Measurements from ENCODE around the gene RMDN3. TPM values are rescaled to one million over a fixed set of nuclear protein-coding genes. Genes with fewer than 3 reads are reported as not detected.

Gene RMDN3
- polyA plus RNA-seq, 2 donors, result 18.0 to 21.6 TPM

GRCh38 chr15:40743485-40743901, 11.6 kb downstream of the RMDN3 start:
- peaks cover 23 to 36% of the 10 kb centered on the region in 2 donors for H3K36me3 ChIP-seq (ENCODE audit: control insufficient read depth in 2 of 2, insufficient read depth in 2 of 2, low read length in 1 of 2)
- H3K4me3 ChIP-seq (ENCODE audit: low read depth in 1 of 2, low read length in 2 of 2), result no peak overlapping the region
- no peak overlapping the region for H3K27ac ChIP-seq (ENCODE audit: low read depth in 2 of 2, low read length in 1 of 2)
- no peaks in the 10 kb centered on the region for H3K9me3 ChIP-seq (ENCODE audit: control insufficient read depth in 2 of 2, insufficient read depth in 1 of 2, low read depth in 1 of 2, low read length in 1 of 2)
- WGBS, 2 donors, result 80 to 83% methylated on average over 2 of the region's 2 CpGs
- H3K4me1 ChIP-seq (ENCODE audit: control insufficient read depth in 2 of 2, insufficient read depth in 2 of 2, low read length in 1 of 2), result no peaks in the 10 kb centered on the region
- no peaks in the 10 kb centered on the region for H3K27me3 ChIP-seq (ENCODE audit: control insufficient read depth in 1 of 2, insufficient read depth in 2 of 2, low read length in 2 of 2)

GRCh38 chr15:40739854-40740253, 15.2 kb downstream of the RMDN3 start:
- H3K36me3 ChIP-seq (ENCODE audit: control insufficient read depth in 2 of 2, insufficient read depth in 2 of 2, low read length in 1 of 2), result peaks cover 21 to 34% of the 10 kb centered on the region in 2 donors
- H3K27ac ChIP-seq (ENCODE audit: low read depth in 2 of 2, low read length in 1 of 2), result no peak overlapping the region
- no peaks in the 10 kb centered on the region for H3K27me3 ChIP-seq (ENCODE audit: control insufficient read depth in 1 of 2, insufficient read depth in 2 of 2, low read length in 2 of 2)
- 93 to 96% methylated on average over 2 of the region's 2 CpGs for WGBS, 2 donors
- H3K9me3 ChIP-seq (ENCODE audit: control insufficient read depth in 2 of 2, insufficient read depth in 1 of 2, low read depth in 1 of 2, low read length in 1 of 2), result no peaks in the 10 kb centered on the region
- H3K4me1 ChIP-seq (ENCODE audit: control insufficient read depth in 2 of 2, insufficient read depth in 2 of 2, low read length in 1 of 2), result no peaks in the 10 kb centered on the region
- H3K4me3 ChIP-seq (ENCODE audit: low read depth in 1 of 2, low read length in 2 of 2), result no peak overlapping the region

GRCh38 chr15:40739047-40739446, 16.0 kb downstream of the RMDN3 start:
- Histone ChIP-seq H3K9me3 (ENCODE audit: control insufficient read depth in 2 of 2, insufficient read depth in 1 of 2, low read depth in 1 of 2, low read length in 1 of 2) (no peaks in the 10 kb centered on the region), H3K4me3 (ENCODE audit: low read depth in 1 of 2, low read length in 2 of 2) (no peak overlapping the region), H3K27me3 (ENCODE audit: control insufficient read depth in 1 of 2, insufficient read depth in 2 of 2, low read length in 2 of 2) (no peaks in the 10 kb centered on the region), H3K36me3 (ENCODE audit: control insufficient read depth in 2 of 2, insufficient read depth in 2 of 2, low read length in 1 of 2) (peaks cover 20 to 30% of the 10 kb centered on the region in 2 donors), H3K4me1 (ENCODE audit: control insufficient read depth in 2 of 2, insufficient read depth in 2 of 2, low read length in 1 of 2) (no peaks in the 10 kb centered on the region), H3K27ac (ENCODE audit: low read depth in 2 of 2, low read length in 1 of 2) (no peak overlapping the region)
- 64 to 67% methylated on average over 2 of the region's 2 CpGs for WGBS, 2 donors

- 78 to 88% methylated on average over 3 of the region's 3 CpGs for WGBS, 2 donors
Observed at GRCh38 chr15:40737048-40737447, 18.0 kb downstream of the RMDN3 start.

DNA sequence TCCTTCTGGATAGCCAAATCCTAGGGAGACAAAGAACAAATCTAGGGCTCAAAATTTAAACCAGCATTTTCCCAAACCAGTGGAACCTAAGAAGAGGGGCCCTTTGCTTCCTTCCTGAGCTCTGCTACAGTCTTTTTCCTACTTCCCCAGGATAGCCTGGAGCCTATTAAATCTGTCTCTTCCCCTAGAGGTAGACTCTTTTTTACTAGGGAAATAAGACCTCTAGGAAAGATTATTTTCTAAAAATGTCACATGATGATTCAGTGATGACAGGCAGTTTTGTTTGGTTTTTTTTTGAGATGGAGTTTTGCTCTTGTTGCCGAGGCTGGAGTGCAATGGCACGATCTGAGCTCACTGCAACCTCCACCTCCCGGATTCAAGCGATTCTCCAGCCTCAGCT, 18.5 kb downstream of the RMDN3 start:
- H3K9me3 ChIP-seq (ENCODE audit: control insufficient read depth in 2 of 2, insufficient read depth in 1 of 2, low read depth in 1 of 2, low read length in 1 of 2), result no peaks in the 10 kb centered on the region
- no peak overlapping the region for H3K27ac ChIP-seq (ENCODE audit: low read depth in 2 of 2, low read length in 1 of 2)
- no peaks in the 10 kb centered on the region for H3K4me1 ChIP-seq (ENCODE audit: control insufficient read depth in 2 of 2, insufficient read depth in 2 of 2, low read length in 1 of 2)
- H3K36me3 ChIP-seq (ENCODE audit: control insufficient read depth in 2 of 2, insufficient read depth in 2 of 2, low read length in 1 of 2), result peaks cover 13 to 23% of the 10 kb centered on the region in 2 donors
- H3K27me3 ChIP-seq (ENCODE audit: control insufficient read depth in 1 of 2, insufficient read depth in 2 of 2, low read length in 2 of 2), result no peaks in the 10 kb centered on the region
- no peak overlapping the region for H3K4me3 ChIP-seq (ENCODE audit: low read depth in 1 of 2, low read length in 2 of 2)
- 88 to 92% methylated on average over 4 of the region's 4 CpGs for WGBS, 2 donors

More at GRCh38 chr15:40737048-40737447, 18.0 kb downstream of the RMDN3 start:
- H3K27me3 ChIP-seq (ENCODE audit: control insufficient read depth in 1 of 2, insufficient read depth in 2 of 2, low read length in 2 of 2), result no peaks in the 10 kb centered on the region
- H3K4me1 ChIP-seq (ENCODE audit: control insufficient read depth in 2 of 2, insufficient read depth in 2 of 2, low read length in 1 of 2), result no peaks in the 10 kb centered on the region
- peaks cover 11 to 23% of the 10 kb centered on the region in 2 donors for H3K36me3 ChIP-seq (ENCODE audit: control insufficient read depth in 2 of 2, insufficient read depth in 2 of 2, low read length in 1 of 2)
- no peak overlapping the region for H3K4me3 ChIP-seq (ENCODE audit: low read depth in 1 of 2, low read length in 2 of 2)
- H3K9me3 ChIP-seq (ENCODE audit: control insufficient read depth in 2 of 2, insufficient read depth in 1 of 2, low read depth in 1 of 2, low read length in 1 of 2), result no peaks in the 10 kb centered on the region
- H3K27ac ChIP-seq (ENCODE audit: low read depth in 2 of 2, low read length in 1 of 2), result no peak overlapping the region

- 71 to 80% methylated on average over 3 of the region's 3 CpGs for WGBS, 2 donors
- no peaks in the 10 kb centered on the region for H3K9me3 ChIP-seq (ENCODE audit: control insufficient read depth in 2 of 2, insufficient read depth in 1 of 2, low read depth in 1 of 2, low read length in 1 of 2)
- no peak overlapping the region for H3K4me3 ChIP-seq (ENCODE audit: low read depth in 1 of 2, low read length in 2 of 2)
- H3K36me3 ChIP-seq (ENCODE audit: control insufficient read depth in 2 of 2, insufficient read depth in 2 of 2, low read length in 1 of 2), result peaks cover 3% of the 10 kb centered on the region in 2 donors
- H3K27ac ChIP-seq (ENCODE audit: low read depth in 2 of 2, low read length in 1 of 2), result no peak overlapping the region
- no peaks in the 10 kb centered on the region for H3K27me3 ChIP-seq (ENCODE audit: control insufficient read depth in 1 of 2, insufficient read depth in 2 of 2, low read length in 2 of 2)
- H3K4me1 ChIP-seq (ENCODE audit: control insufficient read depth in 2 of 2, insufficient read depth in 2 of 2, low read length in 1 of 2), result no peaks in the 10 kb centered on the region
Observed at GRCh38 chr15:40731034-40731433, 24.0 kb downstream of the RMDN3 start.

DNA sequence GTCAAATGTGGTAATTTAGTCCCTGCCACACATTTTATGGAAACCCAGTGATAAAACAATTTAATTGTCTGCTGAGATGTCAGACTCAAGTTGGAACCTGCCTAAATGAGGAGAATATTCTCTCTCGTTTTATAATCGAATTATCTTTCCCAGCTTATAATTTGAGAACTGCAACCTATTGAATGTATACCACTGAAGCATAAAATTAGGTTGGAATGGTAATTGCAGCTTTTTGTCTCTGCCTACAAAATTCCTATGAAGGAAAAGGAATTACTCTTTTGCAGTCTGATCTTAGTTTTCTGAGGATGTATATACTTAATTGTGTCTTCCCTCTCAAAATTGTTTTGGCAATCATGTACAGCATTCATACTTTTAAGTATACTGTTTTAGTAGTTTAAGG, 31.1 kb downstream of the RMDN3 start:
- H3K36me3 ChIP-seq (ENCODE audit: control insufficient read depth in 2 of 2, insufficient read depth in 2 of 2, low read length in 1 of 2), result no peaks in the 10 kb centered on the region
- H3K27me3 ChIP-seq (ENCODE audit: control insufficient read depth in 1 of 2, insufficient read depth in 2 of 2, low read length in 2 of 2), result no peaks in the 10 kb centered on the region
- H3K4me1 ChIP-seq (ENCODE audit: control insufficient read depth in 2 of 2, insufficient read depth in 2 of 2, low read length in 1 of 2), result no peaks in the 10 kb centered on the region
- H3K27ac ChIP-seq (ENCODE audit: low read depth in 2 of 2, low read length in 1 of 2), result no peak overlapping the region
- no peaks in the 10 kb centered on the region for H3K9me3 ChIP-seq (ENCODE audit: control insufficient read depth in 2 of 2, insufficient read depth in 1 of 2, low read depth in 1 of 2, low read length in 1 of 2)
- H3K4me3 ChIP-seq (ENCODE audit: low read depth in 1 of 2, low read length in 2 of 2), result no peak overlapping the region
- 57 to 62% methylated on average over 2 of the region's 2 CpGs for WGBS, 2 donors

DNA sequence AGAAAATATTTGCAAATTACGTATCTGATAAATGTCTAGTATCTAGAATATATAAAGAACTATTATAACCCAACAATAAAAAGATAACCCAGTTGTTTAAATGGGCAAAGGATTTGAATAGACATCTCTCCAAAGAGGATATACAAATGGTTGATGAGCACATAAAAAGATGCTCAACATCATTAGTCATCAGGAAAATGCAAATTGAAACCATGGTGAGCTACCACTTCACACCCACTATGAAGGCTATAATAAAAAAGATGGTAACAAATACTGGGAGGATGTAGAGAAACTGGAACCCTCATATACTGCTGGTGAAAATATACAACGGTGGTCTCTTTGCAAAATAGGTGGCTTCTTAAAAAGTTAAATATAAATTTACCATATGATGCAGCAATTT, 32.1 kb downstream of the RMDN3 start:
- H3K4me3 ChIP-seq (ENCODE audit: low read depth in 1 of 2, low read length in 2 of 2), result no peak overlapping the region
- no peaks in the 10 kb centered on the region for H3K9me3 ChIP-seq (ENCODE audit: control insufficient read depth in 2 of 2, insufficient read depth in 1 of 2, low read depth in 1 of 2, low read length in 1 of 2)
- H3K27ac ChIP-seq (ENCODE audit: low read depth in 2 of 2, low read length in 1 of 2), result no peak overlapping the region
- H3K4me1 ChIP-seq (ENCODE audit: control insufficient read depth in 2 of 2, insufficient read depth in 2 of 2, low read length in 1 of 2), result no peaks in the 10 kb centered on the region
- H3K36me3 ChIP-seq (ENCODE audit: control insufficient read depth in 2 of 2, insufficient read depth in 2 of 2, low read length in 1 of 2), result no peaks in the 10 kb centered on the region
- no peaks in the 10 kb centered on the region for H3K27me3 ChIP-seq (ENCODE audit: control insufficient read depth in 1 of 2, insufficient read depth in 2 of 2, low read length in 2 of 2)
- WGBS, 2 donors, result 87 to 88% methylated on average over 2 of the region's 2 CpGs

DNA sequence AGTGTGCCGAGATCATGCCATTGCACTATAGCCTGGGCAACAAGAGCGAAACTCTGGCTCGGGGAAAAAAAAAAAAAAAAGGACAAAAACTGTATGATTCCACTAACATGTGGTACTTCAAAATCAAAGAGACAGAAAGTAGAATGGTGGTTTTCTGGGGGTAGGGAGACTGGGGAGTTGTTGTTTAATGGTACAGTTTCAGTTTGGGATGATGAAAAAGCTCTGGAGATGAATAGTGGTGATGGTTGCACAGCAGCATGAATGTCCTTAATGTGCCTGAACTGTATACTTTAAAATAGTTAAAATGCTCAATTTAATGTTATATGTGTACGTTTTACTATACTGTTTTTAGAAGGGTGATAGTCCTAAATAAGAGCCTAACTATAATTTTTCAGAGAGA, 32.7 kb downstream of the RMDN3 start:
- no peaks in the 10 kb centered on the region for H3K36me3 ChIP-seq (ENCODE audit: control insufficient read depth in 2 of 2, insufficient read depth in 2 of 2, low read length in 1 of 2)
- no peaks in the 10 kb centered on the region for H3K9me3 ChIP-seq (ENCODE audit: control insufficient read depth in 2 of 2, insufficient read depth in 1 of 2, low read depth in 1 of 2, low read length in 1 of 2)
- H3K4me3 ChIP-seq (ENCODE audit: low read depth in 1 of 2, low read length in 2 of 2), result no peak overlapping the region
- no peaks in the 10 kb centered on the region for H3K4me1 ChIP-seq (ENCODE audit: control insufficient read depth in 2 of 2, insufficient read depth in 2 of 2, low read length in 1 of 2)
- WGBS, 2 donors, result 91 to 94% methylated on average over 4 of the region's 4 CpGs
- H3K27me3 ChIP-seq (ENCODE audit: control insufficient read depth in 1 of 2, insufficient read depth in 2 of 2, low read length in 2 of 2), result no peaks in the 10 kb centered on the region
- no peak overlapping the region for H3K27ac ChIP-seq (ENCODE audit: low read depth in 2 of 2, low read length in 1 of 2)

GRCh38 chr15:40721701-40722100, 33.4 kb downstream of the RMDN3 start:
- Histone ChIP-seq H3K4me3 (ENCODE audit: low read depth in 1 of 2, low read length in 2 of 2) (no peak overlapping the region), H3K9me3 (ENCODE audit: control insufficient read depth in 2 of 2, insufficient read depth in 1 of 2, low read depth in 1 of 2, low read length in 1 of 2) (no peaks in the 10 kb centered on the region), H3K4me1 (ENCODE audit: control insufficient read depth in 2 of 2, insufficient read depth in 2 of 2, low read length in 1 of 2) (no peaks in the 10 kb centered on the region), H3K27me3 (ENCODE audit: control insufficient read depth in 1 of 2, insufficient read depth in 2 of 2, low read length in 2 of 2) (no peaks in the 10 kb centered on the region), H3K27ac (ENCODE audit: low read depth in 2 of 2, low read length in 1 of 2) (no peak overlapping the region), H3K36me3 (ENCODE audit: control insufficient read depth in 2 of 2, insufficient read depth in 2 of 2, low read length in 1 of 2) (no peaks in the 10 kb centered on the region)
- 78 to 80% methylated on average over 1 of the region's 1 CpG for WGBS, 2 donors

All from esophagus (tissue), 2 donors.